D721Med (cell line): ENCODE data around the gene ERGIC1.

Experiments used
- DNase-seq: peaks from one replicate; pipeline ENCODE4 v3.0.0; 2011; ENCODE audit warnings: low spot score; ENCODE audit not compliant: insufficient read length
- FAIRE-seq: peaks from 2 replicates; lab custom pipeline; 2011; peaks lifted over from hg19 to GRCh38; lab: Jason Lieb, UNC
- TF ChIP-seq, protein P1 (sequence below): IDR thresholded peaks from 2 replicates; pipeline ENCODE4 v1.5.1; 2012; ENCODE audit warnings: mild to moderate bottlenecking, control low read depth; ENCODE audit not compliant: insufficient read depth; ENCODE audit errors: missing control alignments

Gene ERGIC1

DNA sequence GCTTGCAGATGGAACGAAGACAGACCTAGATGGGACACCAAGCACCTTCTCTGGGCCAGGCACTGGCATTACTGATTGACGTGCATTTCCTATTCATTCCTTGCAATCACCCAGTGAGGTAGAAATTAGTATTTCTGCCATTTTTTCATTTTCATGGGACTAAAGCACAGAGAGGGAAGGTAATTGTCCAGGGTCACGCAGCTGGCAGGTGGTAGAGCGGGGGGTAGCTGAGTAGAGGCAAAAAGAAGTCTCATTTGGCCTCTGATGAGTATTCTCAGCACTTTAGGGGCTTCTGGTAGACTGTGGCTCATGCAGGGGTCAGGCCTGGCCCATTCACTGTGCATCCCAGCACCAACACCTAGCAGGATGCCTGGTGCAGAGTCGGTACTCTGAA, 43.6 kb upstream of the ERGIC1 start:
- TF ChIP-seq, protein P1, sequence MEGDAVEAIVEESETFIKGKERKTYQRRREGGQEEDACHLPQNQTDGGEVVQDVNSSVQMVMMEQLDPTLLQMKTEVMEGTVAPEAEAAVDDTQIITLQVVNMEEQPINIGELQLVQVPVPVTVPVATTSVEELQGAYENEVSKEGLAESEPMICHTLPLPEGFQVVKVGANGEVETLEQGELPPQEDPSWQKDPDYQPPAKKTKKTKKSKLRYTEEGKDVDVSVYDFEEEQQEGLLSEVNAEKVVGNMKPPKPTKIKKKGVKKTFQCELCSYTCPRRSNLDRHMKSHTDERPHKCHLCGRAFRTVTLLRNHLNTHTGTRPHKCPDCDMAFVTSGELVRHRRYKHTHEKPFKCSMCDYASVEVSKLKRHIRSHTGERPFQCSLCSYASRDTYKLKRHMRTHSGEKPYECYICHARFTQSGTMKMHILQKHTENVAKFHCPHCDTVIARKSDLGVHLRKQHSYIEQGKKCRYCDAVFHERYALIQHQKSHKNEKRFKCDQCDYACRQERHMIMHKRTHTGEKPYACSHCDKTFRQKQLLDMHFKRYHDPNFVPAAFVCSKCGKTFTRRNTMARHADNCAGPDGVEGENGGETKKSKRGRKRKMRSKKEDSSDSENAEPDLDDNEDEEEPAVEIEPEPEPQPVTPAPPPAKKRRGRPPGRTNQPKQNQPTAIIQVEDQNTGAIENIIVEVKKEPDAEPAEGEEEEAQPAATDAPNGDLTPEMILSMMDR, result no peak
- no peak for DNase-seq
- no peak for FAIRE-seq

DNA sequence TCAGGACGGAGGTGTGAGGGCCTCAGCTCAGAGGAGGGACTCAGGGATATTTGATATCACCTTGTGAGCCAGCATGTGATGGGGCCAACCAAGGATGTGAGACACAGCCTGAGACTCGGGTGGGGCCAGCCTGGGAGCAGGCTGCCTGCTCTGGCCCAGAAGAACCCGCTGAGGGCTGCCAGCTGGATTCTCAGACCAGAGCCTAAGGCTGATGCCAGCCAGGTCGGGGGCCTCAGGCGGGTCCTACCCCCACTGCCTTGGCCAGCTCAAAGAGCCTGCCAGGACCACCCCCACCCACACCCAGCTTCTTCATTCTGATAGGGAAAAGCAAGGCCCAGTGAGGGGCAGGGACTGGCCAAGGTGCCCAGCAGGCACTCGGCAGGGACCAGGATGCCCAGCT, 42.8 kb upstream of the ERGIC1 start:
- no peak for FAIRE-seq
- TF ChIP-seq, protein P1, result no peak
- no peak for DNase-seq

DNA sequence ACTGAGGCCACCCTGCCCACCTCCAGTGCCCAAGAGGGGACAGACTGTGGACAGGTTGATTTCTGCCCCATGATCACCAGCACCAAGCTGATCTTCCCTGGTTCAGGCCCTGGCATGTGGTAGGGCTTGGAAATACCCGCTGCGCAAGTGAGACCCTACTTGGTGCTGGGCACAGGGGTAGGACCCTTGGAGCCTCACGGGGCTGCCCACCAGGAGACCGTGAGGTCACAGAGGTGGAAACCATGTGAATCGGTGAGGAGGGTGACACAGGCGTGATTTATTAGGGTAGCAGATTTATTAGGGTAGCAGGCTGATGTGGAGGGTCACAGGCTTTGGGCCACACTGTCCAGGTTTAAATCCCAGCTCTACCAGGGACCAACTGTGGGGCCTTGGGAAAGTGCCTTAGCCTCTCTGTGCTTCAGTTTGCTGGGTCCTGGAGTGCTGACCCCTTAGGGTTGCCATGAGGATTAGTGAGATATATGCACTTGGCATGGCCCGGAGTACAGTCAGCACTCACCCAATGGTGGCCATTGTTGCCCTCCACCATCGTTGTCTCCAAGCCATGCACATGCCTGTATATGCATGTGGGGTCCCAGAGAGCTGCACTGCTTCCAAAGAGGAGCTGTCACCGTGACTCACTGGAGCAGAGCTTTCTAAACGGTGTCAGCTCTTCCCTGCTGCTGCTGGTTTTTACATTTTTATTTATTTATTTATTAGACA, 42.2 kb upstream of the ERGIC1 start:
- FAIRE-seq, result no peak
- TF ChIP-seq, protein P1, result no peak
- DNase-seq, result no peak

DNA sequence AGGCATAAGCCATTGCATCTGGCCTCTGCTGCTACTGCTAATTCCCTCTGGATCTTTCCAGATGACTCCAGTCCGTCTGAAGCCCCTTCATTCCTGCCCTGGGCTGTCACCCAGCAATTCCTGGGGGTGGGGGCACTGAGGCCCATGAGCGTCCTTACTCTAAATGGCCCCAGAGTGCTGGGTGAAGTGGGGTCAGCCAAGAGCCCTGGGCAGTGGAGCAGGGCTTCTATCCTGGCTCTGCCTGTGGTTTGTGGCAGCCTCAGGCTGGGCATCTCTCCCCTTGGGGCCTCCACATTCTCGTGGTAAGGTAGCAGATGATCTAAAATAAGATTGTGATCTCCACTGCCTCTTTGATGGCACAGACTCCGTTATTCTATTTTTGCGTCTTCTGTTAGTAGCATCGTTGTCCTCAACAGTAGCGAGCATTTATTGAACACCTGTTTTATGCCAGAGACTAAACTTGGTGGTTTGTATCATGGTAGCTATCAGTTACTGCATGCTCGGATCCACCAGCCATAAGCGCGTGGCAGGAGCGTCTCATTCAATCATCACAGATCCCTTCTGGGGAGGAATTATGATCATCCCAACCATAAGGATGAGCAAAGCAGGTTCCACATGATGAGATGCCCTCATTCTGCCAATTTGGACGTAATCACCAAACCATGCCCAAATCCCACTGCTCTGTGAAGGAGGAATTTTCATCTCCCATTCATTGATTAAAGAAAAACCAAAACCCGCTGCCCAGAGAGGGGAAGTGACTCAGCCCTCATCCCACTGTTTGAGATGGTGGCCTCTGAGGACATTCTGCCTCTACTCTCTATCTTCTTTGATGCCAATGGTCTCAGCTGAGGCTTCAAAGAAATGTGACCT, 41.1 kb upstream of the ERGIC1 start:
- no peak for FAIRE-seq
- no peak for DNase-seq
- TF ChIP-seq, protein P1, result no peak

DNA sequence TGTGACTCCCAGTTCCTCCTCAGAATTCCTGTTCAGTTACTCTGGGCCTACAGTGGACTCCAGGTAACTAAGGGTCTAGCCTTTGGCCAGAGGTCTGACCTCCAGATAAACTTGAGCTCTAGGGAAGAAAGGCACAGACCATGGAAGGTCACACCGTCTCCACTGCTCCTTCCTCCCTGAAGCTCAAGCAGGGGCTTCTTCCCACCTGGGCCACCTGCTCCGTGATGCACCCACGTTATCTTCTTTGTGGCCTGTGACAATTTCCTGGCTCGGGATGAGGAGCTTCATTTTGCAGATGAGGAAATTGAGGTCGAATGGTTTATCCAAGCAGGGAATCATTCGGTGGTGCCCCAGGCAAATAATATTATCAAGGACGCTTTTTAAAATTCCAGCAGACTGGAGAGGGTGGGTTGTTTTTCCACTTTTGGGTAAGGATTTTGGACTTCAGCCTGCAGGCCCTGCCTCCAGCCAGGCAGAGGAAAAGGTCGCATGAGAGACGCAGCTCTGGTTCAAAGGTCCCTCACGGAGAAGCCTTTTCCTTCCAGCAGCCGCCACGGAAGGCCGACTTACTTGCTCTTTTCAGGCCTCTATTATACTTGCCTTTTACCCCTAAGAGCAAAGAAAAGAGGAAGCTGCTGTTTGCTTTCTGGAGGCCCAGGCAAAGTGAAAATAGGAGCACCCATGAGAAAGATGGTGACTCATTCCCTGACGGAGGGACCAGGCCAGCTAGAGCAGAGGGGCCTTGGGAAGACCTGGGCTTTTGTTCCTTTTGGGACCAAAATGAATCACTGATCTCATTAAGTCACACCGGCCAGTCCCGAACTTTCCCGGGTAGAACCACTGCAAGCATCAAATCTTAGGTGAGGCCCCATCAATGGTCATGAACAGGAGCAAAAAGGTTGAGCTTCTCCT, 40.2 kb upstream of the ERGIC1 start:
- no peak for DNase-seq
- TF ChIP-seq, protein P1, result no peak
- no peak for FAIRE-seq

DNA sequence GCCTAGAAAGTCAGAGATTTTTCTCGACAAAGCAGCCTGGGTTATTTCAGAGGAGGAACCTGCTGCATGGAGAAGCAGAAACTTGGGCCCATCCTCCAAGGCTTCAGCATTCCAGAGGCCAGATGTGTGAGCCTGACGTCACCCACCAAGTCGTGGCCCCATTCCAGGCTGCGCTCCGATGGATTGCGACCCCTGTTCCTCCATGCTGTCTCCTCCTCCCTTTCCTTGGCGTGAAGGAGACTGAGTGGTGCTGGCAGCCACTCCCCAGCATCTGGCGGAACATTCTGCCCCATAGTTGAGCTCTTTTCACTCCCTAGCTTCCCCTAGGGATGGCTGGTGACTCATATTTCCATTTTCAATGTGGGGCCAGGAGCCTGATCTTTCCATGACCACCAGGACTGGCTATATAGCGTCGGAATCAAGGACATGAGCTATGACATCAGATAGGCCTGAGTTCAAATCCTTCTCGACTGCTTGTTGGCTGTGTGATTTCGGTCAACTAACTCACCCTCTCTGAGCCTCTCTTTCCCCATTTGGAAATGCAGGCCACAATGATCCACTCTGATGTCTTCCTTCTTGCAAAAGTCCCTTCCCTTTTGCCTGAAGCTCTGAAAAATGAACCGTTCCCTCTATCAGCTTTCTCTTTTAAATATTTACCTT, 38.6 kb upstream of the ERGIC1 start:
- TF ChIP-seq, protein P1, result no peak
- FAIRE-seq, result no peak
- no peak for DNase-seq
